ENCODE data around the gene KPNA4. TPM values are rescaled to one million over a fixed set of nuclear protein-coding genes. Genes with fewer than 3 reads are reported as not detected.
"Not testable (repeated sequence)": the region's sequence is repeated elsewhere in the genome, so short reads cannot be mapped to it uniquely, and the experiment has no call there.

The KPNA4 gene
- total RNA-seq, 4 donors from 2014 or later = 23.0 to 27.7 (median 24.6) TPM

DNA sequence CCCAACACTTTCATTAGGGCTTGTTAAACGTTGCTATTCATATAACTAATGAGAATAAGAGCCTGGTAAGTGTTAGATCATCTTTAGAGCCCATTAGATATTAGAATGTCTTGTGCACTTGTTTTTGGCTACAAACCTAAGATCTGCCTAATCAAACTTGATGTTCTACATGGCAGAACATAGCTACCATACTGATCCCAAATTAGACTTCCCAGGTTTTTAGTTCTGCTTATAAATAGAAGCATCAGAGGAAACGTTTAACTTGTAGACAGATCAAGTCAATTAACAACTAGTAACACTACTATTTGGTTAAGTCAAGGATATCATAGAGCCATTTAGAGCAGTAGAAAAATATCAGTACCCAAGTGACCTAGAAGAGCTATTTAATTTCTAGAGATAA, 11.7 kb upstream of the KPNA4 start:
- intact Hi-C loops (cut with DNase I; ENCODE audit: low total_unique reads) = no loop called here
- no peak overlapping the region for H3K4me3 ChIP-seq (ENCODE audit: low read depth, poor library complexity, severe bottlenecking)
- DNase-seq (ENCODE audit: low spot score in 2 of 2) = no peak
- no peak for TF ChIP-seq POLR2A (IDR thresholded peaks at IDR 0.05)
- TF ChIP-seq, protein P1, sequence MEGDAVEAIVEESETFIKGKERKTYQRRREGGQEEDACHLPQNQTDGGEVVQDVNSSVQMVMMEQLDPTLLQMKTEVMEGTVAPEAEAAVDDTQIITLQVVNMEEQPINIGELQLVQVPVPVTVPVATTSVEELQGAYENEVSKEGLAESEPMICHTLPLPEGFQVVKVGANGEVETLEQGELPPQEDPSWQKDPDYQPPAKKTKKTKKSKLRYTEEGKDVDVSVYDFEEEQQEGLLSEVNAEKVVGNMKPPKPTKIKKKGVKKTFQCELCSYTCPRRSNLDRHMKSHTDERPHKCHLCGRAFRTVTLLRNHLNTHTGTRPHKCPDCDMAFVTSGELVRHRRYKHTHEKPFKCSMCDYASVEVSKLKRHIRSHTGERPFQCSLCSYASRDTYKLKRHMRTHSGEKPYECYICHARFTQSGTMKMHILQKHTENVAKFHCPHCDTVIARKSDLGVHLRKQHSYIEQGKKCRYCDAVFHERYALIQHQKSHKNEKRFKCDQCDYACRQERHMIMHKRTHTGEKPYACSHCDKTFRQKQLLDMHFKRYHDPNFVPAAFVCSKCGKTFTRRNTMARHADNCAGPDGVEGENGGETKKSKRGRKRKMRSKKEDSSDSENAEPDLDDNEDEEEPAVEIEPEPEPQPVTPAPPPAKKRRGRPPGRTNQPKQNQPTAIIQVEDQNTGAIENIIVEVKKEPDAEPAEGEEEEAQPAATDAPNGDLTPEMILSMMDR (IDR thresholded peaks at IDR 0.05) = no peak
- WGBS, 2 donors = 53 to 58% methylated on average over 2 of the region's 2 CpGs

DNA sequence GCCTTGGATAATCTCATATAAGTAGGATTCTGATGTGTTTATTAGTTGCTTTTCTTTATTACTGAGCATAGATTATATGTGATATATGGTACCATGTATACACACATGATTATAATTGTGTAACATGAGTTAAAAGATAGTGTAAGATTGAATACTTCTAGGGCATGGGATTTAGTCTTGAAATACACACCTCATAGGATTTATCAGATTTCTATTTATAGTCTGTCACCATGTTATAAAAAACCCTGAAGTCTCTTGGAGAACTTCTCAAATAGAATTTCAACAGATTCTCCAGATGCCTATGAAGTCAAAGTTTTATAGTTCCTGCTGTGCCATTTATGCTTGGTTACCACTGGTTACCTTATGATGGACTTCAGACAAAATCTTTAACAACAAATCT, 11.2 kb upstream of the KPNA4 start:
- intact Hi-C loops (cut with DNase I; ENCODE audit: low total_unique reads) = no loop called here
- no peak overlapping the region for H3K4me3 ChIP-seq (ENCODE audit: low read depth, poor library complexity, severe bottlenecking)
- no peak for DNase-seq (ENCODE audit: low spot score in 2 of 2)
- TF ChIP-seq, protein P1 (IDR thresholded peaks at IDR 0.05) = no peak
- TF ChIP-seq POLR2A (IDR thresholded peaks at IDR 0.05) = no peak

DNA sequence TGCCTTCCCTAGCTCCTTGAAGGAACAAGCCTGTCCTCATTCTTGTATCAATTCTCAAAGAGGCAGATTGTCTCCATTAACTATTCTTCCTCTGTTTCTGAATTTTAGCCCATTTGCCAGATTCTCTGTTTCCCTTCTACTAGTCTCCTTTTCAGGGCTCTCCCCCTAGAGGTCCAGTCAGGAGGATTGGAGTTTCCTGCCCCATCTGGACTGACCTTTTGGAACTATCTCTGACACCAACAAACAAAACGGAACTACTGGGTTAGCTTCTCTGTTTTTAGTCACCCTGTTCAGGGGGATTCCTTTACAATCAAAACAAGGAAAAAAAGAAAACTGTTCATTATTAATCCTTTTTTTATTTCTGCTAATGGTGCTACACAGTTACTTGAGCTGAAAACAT, 10.2 kb upstream of the KPNA4 start:
- TF ChIP-seq, protein P1 (IDR thresholded peaks at IDR 0.05) = no peak
- TF ChIP-seq POLR2A (IDR thresholded peaks at IDR 0.05) = no peak
- intact Hi-C loops (cut with DNase I; ENCODE audit: low total_unique reads) = no loop called here

GRCh38 chr3:160574636-160575035, 9.3 kb upstream of the KPNA4 start:
- 94 to 95% methylated on average over 3 of the region's 3 CpGs for WGBS, 2 donors
- TF ChIP-seq POLR2A (IDR thresholded peaks at IDR 0.05) = no peak
- TF ChIP-seq, protein P1 (IDR thresholded peaks at IDR 0.05) = no peak
- intact Hi-C loops (cut with DNase I; ENCODE audit: low total_unique reads) = no loop called here
- no peak for DNase-seq (ENCODE audit: low spot score in 2 of 2)
- no peak overlapping the region for H3K4me3 ChIP-seq (ENCODE audit: low read depth, poor library complexity, severe bottlenecking)

More for the DNA sequence above, 10.2 kb upstream of the KPNA4 start:
- no peak overlapping the region for H3K4me3 ChIP-seq (ENCODE audit: low read depth, poor library complexity, severe bottlenecking)
- 71% methylated on average over 1 of the region's 1 CpG for WGBS, 2 donors
- no peak for DNase-seq (ENCODE audit: low spot score in 2 of 2)

GRCh38 chr3:160573955-160574525, 8.7 kb upstream of the KPNA4 start:
- intact Hi-C loops (cut with DNase I; ENCODE audit: low total_unique reads); H3K4me3 ChIP-seq (ENCODE audit: low read depth, poor library complexity, severe bottlenecking); DNase-seq (ENCODE audit: low spot score in 2 of 2): not testable (repeated sequence)
- 96% methylated on average over 22 of the region's 35 CpGs for WGBS, 2 donors

DNA sequence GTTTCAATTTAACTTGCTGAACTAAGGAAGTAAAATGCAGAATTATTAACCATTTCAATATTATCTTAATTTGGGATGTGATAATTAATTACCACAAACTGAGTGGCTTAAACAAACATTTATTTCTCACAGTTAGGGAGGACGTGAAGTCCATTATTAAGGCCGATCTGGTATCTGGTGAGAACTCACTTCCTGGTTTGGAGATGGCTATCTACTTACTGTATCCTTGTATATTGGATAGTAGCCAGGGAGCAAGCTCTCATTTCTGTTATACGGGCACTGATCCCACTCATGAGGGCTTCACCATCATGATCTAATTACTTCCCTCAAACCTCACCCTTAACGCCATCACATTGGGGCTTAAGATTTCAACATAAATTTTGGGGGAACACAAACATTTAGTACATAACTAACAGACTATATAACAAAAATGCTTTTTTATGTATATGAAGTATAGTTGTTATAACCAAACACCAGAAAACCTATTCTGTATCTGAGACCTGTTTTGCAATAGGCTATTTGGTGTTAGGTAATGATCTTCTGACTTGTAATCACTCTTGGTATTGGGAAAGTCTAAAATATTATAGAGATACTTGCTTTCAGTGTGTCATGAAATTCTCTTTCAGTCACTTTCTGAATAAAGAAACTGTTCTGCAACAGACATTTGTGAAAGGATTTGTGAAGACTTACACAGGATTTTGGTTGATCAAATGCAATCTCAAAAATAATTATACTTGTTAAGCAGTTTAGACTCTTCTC, 4.7 kb upstream of the KPNA4 start:
- no peak overlapping the region for H3K4me3 ChIP-seq (ENCODE audit: low read depth, poor library complexity, severe bottlenecking)
- DNase-seq (ENCODE audit: low spot score in 2 of 2) = no peak
- TF ChIP-seq POLR2A (IDR thresholded peaks at IDR 0.05) = no peak
- TF ChIP-seq, protein P1 (IDR thresholded peaks at IDR 0.05) = no peak
- intact Hi-C loops (cut with DNase I; ENCODE audit: low total_unique reads) = no loop called here
- 79 to 81% methylated on average over 4 of the region's 4 CpGs for WGBS, 2 donors
